Hindlimb muscle (tissue), 1 donor: ENCODE results near the gene SLC41A2. TPM values are rescaled to one million over a fixed set of nuclear protein-coding genes. Genes with fewer than 3 reads are reported as not detected.
"Not testable (repeated sequence)": the region's sequence is repeated elsewhere in the genome, so short reads cannot be mapped to it uniquely, and the experiment has no call there.

Experiments
- DNase-seq: peaks from one replicate; pipeline ENCODE4 v3.0.0-alpha.2; 2013
- polyA plus RNA-seq: library from polyadenylated mRNA; unstranded; fragments of 120-200 nt; gene quantifications from one replicate; pipeline ENCODE4 v1.2.1, GENCODE V29; 2013; ENCODE audit not compliant: insufficient read length

SLC41A2 gene
- 2.1 TPM for polyA plus RNA-seq

GRCh38 chr12:104958001-104958804 lies at the start of gene SLC41A2:
Gene SLC41A2 (minus strand): TSS chr12:104958290. CDS start chr12:104928527, 29,763 bp downstream.
- peak; percentile 84 for DNase-seq

GRCh38 chr12:105001476-105001875 lies 43.4 kb upstream of the SLC41A2 start:
- no peak for DNase-seq

GRCh38 chr12:104999347-104999685 lies 41.2 kb upstream of the SLC41A2 start:
- no peak for DNase-seq

- no peak for DNase-seq
These were observed 40.6 kb upstream of the SLC41A2 start for GRCh38 chr12:104998423-104999346.

- no peak for DNase-seq
These were observed 39.5 kb upstream of the SLC41A2 start for GRCh38 chr12:104997541-104997940.

GRCh38 chr12:104994336-104994735 lies 36.2 kb upstream of the SLC41A2 start:
- no peak for DNase-seq

- DNase-seq: no peak
These were observed 33.6 kb upstream of the SLC41A2 start for GRCh38 chr12:104991565-104992128.

GRCh38 chr12:104990950-104991349 lies 32.9 kb upstream of the SLC41A2 start:
- DNase-seq: no peak

GRCh38 chr12:104986022-104986941 lies 28.2 kb upstream of the SLC41A2 start, which contains the start of gene NOPCHAP1:
Gene NOPCHAP1 (plus strand): TSS chr12:104986316. CDS start chr12:104986353, 37 bp downstream.
- peak; percentile 89 for DNase-seq

GRCh38 chr12:104985206-104985605 lies 27.1 kb upstream of the SLC41A2 start:
- DNase-seq: no peak

- not testable (repeated sequence) for DNase-seq
These were observed 19.6 kb upstream of the SLC41A2 start for GRCh38 chr12:104977688-104978087.

- no peak for DNase-seq
These were observed 18.6 kb upstream of the SLC41A2 start for GRCh38 chr12:104976703-104977102.

GRCh38 chr12:104975587-104976343 lies 17.7 kb upstream of the SLC41A2 start:
- no peak for DNase-seq

- DNase-seq: peak; percentile 34
These were observed 16.7 kb upstream of the SLC41A2 start for GRCh38 chr12:104974626-104975290.

- no peak for DNase-seq
These were observed 15.2 kb upstream of the SLC41A2 start for GRCh38 chr12:104973250-104973649.

GRCh38 chr12:104971306-104971705 lies 13.2 kb upstream of the SLC41A2 start:
- DNase-seq: no peak

- DNase-seq: no peak
These were observed 11.3 kb upstream of the SLC41A2 start for GRCh38 chr12:104969343-104969742.

GRCh38 chr12:104966677-104967076 lies 8.6 kb upstream of the SLC41A2 start:
- DNase-seq: no peak

GRCh38 chr12:104964856-104965205 lies 6.7 kb upstream of the SLC41A2 start:
- DNase-seq: no peak

- DNase-seq: no peak
These were observed 6.2 kb upstream of the SLC41A2 start for GRCh38 chr12:104964167-104964855.
